OCI-LY3 (cell line): Measurements from ENCODE around the gene PARP1.

Experiments
- CTCF ChIP-seq: fragments of 200-600, 300-600 bp; sonication (generic); IDR thresholded peaks from 2 replicates; pipeline ENCODE4 v1.5.1; 2014; ENCODE audit warnings: antibody characterized with exemption, low read length, low read depth
- EZH2phosphoT487 ChIP-seq: fragments of 200-600 bp; shearing (Covaris generic); IDR thresholded peaks from 2 replicates; pipeline ENCODE4 v1.6.1; 2018; ENCODE audit warnings: antibody characterized with exemption, mixed run types, low read depth

DNA sequence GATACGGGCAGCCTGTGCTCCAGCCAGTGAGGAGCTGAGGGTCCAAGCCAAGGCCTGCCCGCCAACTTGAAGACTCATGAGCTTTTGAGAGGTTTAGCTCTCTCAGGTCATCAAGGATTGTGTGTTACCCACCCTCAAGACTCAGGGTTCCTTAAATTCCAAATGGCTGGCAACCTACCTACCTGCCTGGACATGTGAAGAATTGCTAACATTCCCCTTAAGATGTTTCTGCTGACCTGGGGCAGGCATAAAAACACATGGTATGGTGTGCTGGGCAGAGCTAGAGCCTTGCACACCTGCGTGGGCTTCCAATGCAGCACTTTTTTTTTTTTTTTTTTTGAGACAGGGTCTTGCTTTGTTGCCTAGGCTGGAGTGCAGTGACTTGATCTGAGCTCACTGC, 17.2 kb downstream of the PARP1 start:
- no peak for TF ChIP-seq CTCF
- TF ChIP-seq EZH2phosphoT487: no peak
